Liver (tissue), 9 donors: Measurements from ENCODE around the gene CLEC16A. TPM values are rescaled to one million over a fixed set of nuclear protein-coding genes. Genes with fewer than 3 reads are reported as not detected.

Source experiments
- DNase-seq: peaks from one replicate; pipeline ENCODE4 v3.0.0-alpha.2; 2017; ENCODE audit warnings: low spot score
- H3K27ac ChIP-seq, 2 donors: one replicate each; pipeline ENCODE4 v1.7.0; 2013; ENCODE audit warnings: inconsistent platforms in 2 of 2, low read length in 2 of 2, control low read depth in 1 of 2, low read depth in 1 of 2, mild to moderate bottlenecking in 1 of 2
- H3K27me3 ChIP-seq, 4 donors: one replicate each; pipeline versions ENCODE4 v1.6.1 to v1.7.0; 2013; ENCODE audit warnings: low read length in 3 of 4, inconsistent platforms in 1 of 4, mild to moderate bottlenecking in 1 of 4, moderate library complexity in 1 of 4; ENCODE audit not compliant: control insufficient read depth in 4 of 4, insufficient read depth in 4 of 4
- H3K36me3 ChIP-seq, 4 donors: one replicate each; pipeline versions ENCODE4 v1.6.1 to v1.7.0; 2013; ENCODE audit warnings: low read length in 3 of 4, mild to moderate bottlenecking in 3 of 4, low read depth in 1 of 4, moderate library complexity in 1 of 4; ENCODE audit not compliant: control insufficient read depth in 4 of 4, insufficient read depth in 3 of 4
- H3K4me1 ChIP-seq, 4 donors: one replicate each; pipeline versions ENCODE4 v1.6.1 to v1.7.0; 2013; ENCODE audit warnings: low read length in 3 of 4, mild to moderate bottlenecking in 3 of 4, moderate library complexity in 1 of 4; ENCODE audit not compliant: control insufficient read depth in 4 of 4, insufficient read depth in 4 of 4
- H3K4me3 ChIP-seq, 3 donors: one replicate each; pipeline versions ENCODE4 v1.6.1 to v1.7.0; 2013; ENCODE audit warnings: low read length in 3 of 3, control low read depth in 1 of 3, low read depth in 1 of 3, mild to moderate bottlenecking in 1 of 3
- H3K9ac ChIP-seq, 2 donors: one replicate each; pipeline ENCODE4 v1.7.0; 2013; ENCODE audit warnings: low read length in 2 of 2, mild to moderate bottlenecking in 2 of 2, moderate library complexity in 2 of 2, control low read depth in 1 of 2, low read depth in 1 of 2
- H3K9me3 ChIP-seq, 4 donors: one replicate each; pipeline versions ENCODE4 v1.6.1 to v1.7.0; 2013; ENCODE audit warnings: low read length in 3 of 4; ENCODE audit not compliant: control insufficient read depth in 4 of 4
- EGR1 ChIP-seq, 2 donors: IDR thresholded peaks; 2 replicates each; pipeline ENCODE4 v1.6.1; 2016 to 2018; ENCODE audit warnings: antibody characterized with exemption in 2 of 2, low read depth in 2 of 2
- FOXA1 ChIP-seq: IDR thresholded peaks from 2 replicates; pipeline ENCODE4 v1.6.1; 2016; ENCODE audit warnings: antibody characterized with exemption
- FOXA2 ChIP-seq: IDR thresholded peaks from 2 replicates; pipeline ENCODE4 v1.6.1; 2016; ENCODE audit warnings: antibody characterized with exemption
- GABPA ChIP-seq, 2 donors: IDR thresholded peaks in 1 of 2; conservative IDR thresholded peaks in 1 of 2; 2 replicates each; pipeline ENCODE4 v1.6.1; 2016; ENCODE audit warnings: antibody characterized with exemption in 2 of 2, mild to moderate bottlenecking in 1 of 2, moderate library complexity in 1 of 2
- HNF4A ChIP-seq, 2 donors: conservative IDR thresholded peaks; 2 replicates each; pipeline ENCODE4 v1.6.1; 2016; ENCODE audit warnings: antibody characterized with exemption in 2 of 2, mild to moderate bottlenecking in 2 of 2
- HNF4G ChIP-seq: IDR thresholded peaks from 2 replicates; pipeline ENCODE4 v1.6.1; 2016; ENCODE audit warnings: antibody characterized with exemption
- JUND ChIP-seq, 2 donors: IDR thresholded peaks; 2 replicates each; pipeline ENCODE4 v1.6.1; 2016; ENCODE audit warnings: antibody characterized with exemption in 2 of 2
- NR2F2 ChIP-seq: IDR thresholded peaks from 2 replicates; pipeline ENCODE4 v1.6.1; 2016; ENCODE audit warnings: antibody characterized with exemption
- RAD21 ChIP-seq, 2 donors: IDR thresholded peaks; 2 replicates each; pipeline ENCODE4 v1.6.1; 2016; ENCODE audit warnings: antibody characterized with exemption in 2 of 2, mild to moderate bottlenecking in 2 of 2
- RXRA ChIP-seq, 2 donors: IDR thresholded peaks; 2 replicates each; pipeline ENCODE4 v1.6.1; 2017 to 2018; ENCODE audit warnings: antibody characterized with exemption in 2 of 2, mild to moderate bottlenecking in 1 of 2
- SP1 ChIP-seq: IDR thresholded peaks from 2 replicates; pipeline ENCODE4 v1.6.1; 2018; ENCODE audit warnings: antibody characterized with exemption, mild to moderate bottlenecking
- TAF1 ChIP-seq: conservative IDR thresholded peaks from 2 replicates; pipeline ENCODE4 v1.6.1; 2016; ENCODE audit warnings: antibody characterized with exemption, mild to moderate bottlenecking
- YY1 ChIP-seq: IDR thresholded peaks from 2 replicates; pipeline ENCODE4 v1.6.1; 2016; ENCODE audit warnings: antibody characterized with exemption, mild to moderate bottlenecking
- WGBS: extraction: QIAGEN DNeasy Blood & Tissue Kit; methylation state at CpG from one replicate; pipeline ENCODE4 v1.1.7; 2013; 5-methylcytosine and 5-hydroxymethylcytosine counted together
- polyA plus RNA-seq, 2 donors: library from polyadenylated mRNA; stranded (reverse) in 1 of 2; unstranded in 1 of 2; fragments of 200-250 nt in 1 of 2; fragments of >200 nt in 1 of 2; fragmentation: Nextera tagmentation in 1 of 2; extraction: Ambion mirVana in 1 of 2; gene quantifications; one replicate each; pipeline versions ENCODE4 v1.2.1 to v1.2.3, GENCODE V29; 2013 to 2015
- total RNA-seq, 2 donors: library from RNA; depleted of rRNA; stranded (reverse); fragments of >200 nt; gene quantifications; one replicate each; pipeline ENCODE4 v1.2.3, GENCODE V29; 2014
- TF ChIP-seq, protein P1 (sequence below): fragments of 150-350 bp; IDR thresholded peaks from 2 replicates; pipeline ENCODE4 v1.5.1; 2017; ENCODE audit warnings: improper control_type of control experiment, low read depth, low read length; ENCODE audit not compliant: missing input control
- TF ChIP-seq, protein P2 (sequence below): IDR thresholded peaks from 2 replicates; pipeline ENCODE4 v1.6.1; 2016; ENCODE audit warnings: antibody characterized with exemption
- TF ChIP-seq, protein P3 (sequence below): IDR thresholded peaks from 2 replicates; pipeline ENCODE4 v1.6.1; 2016; ENCODE audit warnings: antibody characterized with exemption
- TF ChIP-seq, protein P4 (sequence below): IDR thresholded peaks from 2 replicates; pipeline ENCODE4 v1.6.1; 2016; ENCODE audit warnings: antibody characterized with exemption
- donor health status: healthy.
- donor health status: healthy.
- donor health status: healthy.
- donor health status: healthy.
- donor health status: healthy.

Gene CLEC16A
- total and polyA plus RNA-seq, 4 donors: 9.7 to 23.0 (median 17.4) TPM

DNA sequence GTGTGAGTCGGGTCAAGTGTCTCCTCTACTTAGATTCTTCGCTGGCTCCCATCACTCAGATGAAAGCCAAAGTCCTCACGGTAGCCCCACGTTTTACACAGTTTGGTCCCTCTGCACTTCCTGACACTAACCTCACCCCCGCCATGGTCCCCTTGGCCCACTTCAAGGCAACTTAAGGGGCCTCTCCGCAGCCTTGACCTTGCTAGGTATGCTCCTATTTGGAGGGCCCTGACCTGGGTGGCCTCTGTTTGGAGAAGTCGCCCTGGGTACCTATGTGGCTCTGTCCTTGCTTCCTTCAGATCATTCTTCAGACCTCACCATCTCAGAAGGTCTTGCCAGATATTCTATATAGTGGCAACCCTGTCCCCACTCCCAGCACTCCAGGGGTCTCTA is 201.5 kb downstream of the CLEC16A start:
- H3K4me1 ChIP-seq: peaks cover 0 to 2% (median 0%) of the 10 kb centered on the region in 4 donors
- H3K36me3 ChIP-seq: peaks cover 0 to 1% (median 0%) of the 10 kb centered on the region in 4 donors
- no peak overlapping the region for H3K9ac ChIP-seq
- H3K4me3 ChIP-seq: no peak overlapping the region
- H3K9me3 ChIP-seq: no peaks in the 10 kb centered on the region
- DNase-seq: no peak
- WGBS: 98% methylated on average over 7 of the region's 7 CpGs
- H3K27me3 ChIP-seq: no peaks in the 10 kb centered on the region
- TF ChIP-seq, protein P1, sequence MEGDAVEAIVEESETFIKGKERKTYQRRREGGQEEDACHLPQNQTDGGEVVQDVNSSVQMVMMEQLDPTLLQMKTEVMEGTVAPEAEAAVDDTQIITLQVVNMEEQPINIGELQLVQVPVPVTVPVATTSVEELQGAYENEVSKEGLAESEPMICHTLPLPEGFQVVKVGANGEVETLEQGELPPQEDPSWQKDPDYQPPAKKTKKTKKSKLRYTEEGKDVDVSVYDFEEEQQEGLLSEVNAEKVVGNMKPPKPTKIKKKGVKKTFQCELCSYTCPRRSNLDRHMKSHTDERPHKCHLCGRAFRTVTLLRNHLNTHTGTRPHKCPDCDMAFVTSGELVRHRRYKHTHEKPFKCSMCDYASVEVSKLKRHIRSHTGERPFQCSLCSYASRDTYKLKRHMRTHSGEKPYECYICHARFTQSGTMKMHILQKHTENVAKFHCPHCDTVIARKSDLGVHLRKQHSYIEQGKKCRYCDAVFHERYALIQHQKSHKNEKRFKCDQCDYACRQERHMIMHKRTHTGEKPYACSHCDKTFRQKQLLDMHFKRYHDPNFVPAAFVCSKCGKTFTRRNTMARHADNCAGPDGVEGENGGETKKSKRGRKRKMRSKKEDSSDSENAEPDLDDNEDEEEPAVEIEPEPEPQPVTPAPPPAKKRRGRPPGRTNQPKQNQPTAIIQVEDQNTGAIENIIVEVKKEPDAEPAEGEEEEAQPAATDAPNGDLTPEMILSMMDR: no peak
- TF ChIP-seq FOXA1 (no peak), JUND (IDR thresholded peaks at IDR 0.05) (no peak), HNF4A (conservative IDR thresholded peaks at IDR 0.05) (no peak)
- TF ChIP-seq, protein P2, sequence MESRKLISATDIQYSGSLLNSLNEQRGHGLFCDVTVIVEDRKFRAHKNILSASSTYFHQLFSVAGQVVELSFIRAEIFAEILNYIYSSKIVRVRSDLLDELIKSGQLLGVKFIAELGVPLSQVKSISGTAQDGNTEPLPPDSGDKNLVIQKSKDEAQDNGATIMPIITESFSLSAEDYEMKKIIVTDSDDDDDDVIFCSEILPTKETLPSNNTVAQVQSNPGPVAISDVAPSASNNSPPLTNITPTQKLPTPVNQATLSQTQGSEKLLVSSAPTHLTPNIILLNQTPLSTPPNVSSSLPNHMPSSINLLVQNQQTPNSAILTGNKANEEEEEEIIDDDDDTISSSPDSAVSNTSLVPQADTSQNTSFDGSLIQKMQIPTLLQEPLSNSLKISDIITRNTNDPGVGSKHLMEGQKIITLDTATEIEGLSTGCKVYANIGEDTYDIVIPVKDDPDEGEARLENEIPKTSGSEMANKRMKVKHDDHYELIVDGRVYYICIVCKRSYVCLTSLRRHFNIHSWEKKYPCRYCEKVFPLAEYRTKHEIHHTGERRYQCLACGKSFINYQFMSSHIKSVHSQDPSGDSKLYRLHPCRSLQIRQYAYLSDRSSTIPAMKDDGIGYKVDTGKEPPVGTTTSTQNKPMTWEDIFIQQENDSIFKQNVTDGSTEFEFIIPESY: no peak
- TF ChIP-seq, protein P3, sequence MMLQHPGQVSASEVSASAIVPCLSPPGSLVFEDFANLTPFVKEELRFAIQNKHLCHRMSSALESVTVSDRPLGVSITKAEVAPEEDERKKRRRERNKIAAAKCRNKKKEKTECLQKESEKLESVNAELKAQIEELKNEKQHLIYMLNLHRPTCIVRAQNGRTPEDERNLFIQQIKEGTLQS: no peak
- no peak overlapping the region for H3K27ac ChIP-seq

DNA sequence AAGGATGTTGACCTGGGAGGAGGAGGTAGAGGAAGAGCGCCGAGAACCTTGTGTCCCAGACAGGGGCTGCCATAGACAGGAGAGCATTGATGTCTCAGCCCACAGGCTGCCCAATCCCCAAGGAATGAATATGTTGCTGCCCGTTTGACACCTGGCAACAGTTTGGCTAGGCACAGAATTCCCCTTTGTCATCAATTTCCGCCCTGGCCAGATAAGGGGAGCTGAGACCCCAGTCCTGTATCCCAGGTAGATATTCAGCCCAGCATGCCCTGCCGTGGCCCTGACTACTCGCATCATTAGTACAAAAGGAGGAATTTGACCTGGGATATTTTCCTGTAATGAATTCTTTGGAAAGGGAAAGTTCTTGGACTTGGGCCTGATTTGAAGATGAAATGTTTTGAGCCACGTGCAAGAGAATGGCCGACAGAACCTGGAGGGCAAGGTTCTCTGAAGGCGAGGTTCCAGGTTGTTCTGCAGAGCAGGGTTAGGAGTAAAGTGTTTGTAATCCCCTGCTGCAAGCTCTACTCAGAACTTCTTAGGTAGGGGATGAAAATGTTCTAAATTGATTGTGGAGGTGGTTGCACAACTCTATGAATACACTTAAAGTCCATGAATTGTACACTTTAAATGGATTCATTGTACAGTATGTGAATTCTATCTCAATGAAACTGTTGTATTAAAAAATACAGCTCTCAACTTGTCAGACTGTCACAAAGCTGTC is 202.8 kb downstream of the CLEC16A start:
- Histone ChIP-seq H3K9ac (no peak overlapping the region), H3K4me3 (no peak overlapping the region), H3K27me3 (no peaks in the 10 kb centered on the region), H3K4me1 (peaks cover 0 to 2% (median 0%) of the 10 kb centered on the region in 4 donors), H3K27ac (no peak overlapping the region), H3K36me3 (peaks cover 0 to 1% (median 0%) of the 10 kb centered on the region in 4 donors), H3K9me3 (no peaks in the 10 kb centered on the region)
- no peak for DNase-seq
- TF ChIP-seq HNF4A (conservative IDR thresholded peaks at IDR 0.05) (peak; percentile 54 to 65), RAD21 (IDR thresholded peaks at IDR 0.05) (no peak)
- TF ChIP-seq, protein P4, sequence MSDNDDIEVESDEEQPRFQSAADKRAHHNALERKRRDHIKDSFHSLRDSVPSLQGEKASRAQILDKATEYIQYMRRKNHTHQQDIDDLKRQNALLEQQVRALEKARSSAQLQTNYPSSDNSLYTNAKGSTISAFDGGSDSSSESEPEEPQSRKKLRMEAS: no peak
- TF ChIP-seq, protein P3: no peak
- WGBS: 66% methylated on average over 9 of the region's 9 CpGs

DNA sequence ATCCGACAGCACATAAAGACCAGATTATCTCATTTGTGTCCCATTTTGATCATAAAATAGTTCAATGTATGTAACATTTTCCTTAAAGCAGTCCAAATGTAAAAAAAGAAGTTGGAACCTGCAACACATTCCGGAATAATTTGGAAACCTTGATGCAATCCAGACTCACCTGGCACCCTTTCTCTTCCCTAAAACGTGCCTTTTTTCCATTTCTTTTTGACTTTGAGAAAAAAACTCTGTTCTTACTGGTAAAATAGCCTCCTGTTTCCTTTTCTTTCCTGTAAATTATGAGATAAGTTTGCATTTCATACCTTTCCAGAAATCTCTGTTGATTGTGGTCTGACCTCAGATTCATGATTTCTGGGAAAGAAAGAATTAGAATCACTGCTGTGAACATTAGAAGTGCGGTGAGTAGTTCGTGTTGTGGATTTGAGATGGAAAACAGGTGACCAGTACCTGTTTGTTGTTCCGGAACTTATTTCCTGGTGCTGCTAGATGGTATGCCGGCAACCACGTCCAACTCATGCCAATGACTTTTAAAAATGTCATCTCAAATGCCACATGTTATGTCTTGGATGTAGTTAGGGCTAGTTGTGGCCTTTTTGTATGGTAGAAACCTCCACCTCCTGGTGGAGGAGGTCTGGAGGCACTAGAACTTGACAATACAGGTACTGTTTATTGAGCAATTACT is 203.5 kb downstream of the CLEC16A start:
- DNase-seq: no peak
- peaks cover 0 to 2% (median 0%) of the 10 kb centered on the region in 4 donors for H3K4me1 ChIP-seq
- H3K9me3 ChIP-seq: no peaks in the 10 kb centered on the region
- H3K4me3 ChIP-seq: no peak overlapping the region
- no peak overlapping the region for H3K27ac ChIP-seq
- 95% methylated on average over 8 of the region's 8 CpGs for WGBS
- no peaks in the 10 kb centered on the region for H3K27me3 ChIP-seq
- H3K36me3 ChIP-seq: no peaks in the 10 kb centered on the region
- H3K9ac ChIP-seq: no peak overlapping the region
- TF ChIP-seq RXRA (IDR thresholded peaks at IDR 0.05): no peak
- TF ChIP-seq FOXA2: no peak
- no peak for TF ChIP-seq SP1
- TF ChIP-seq, protein P1: no peak
- no peak for TF ChIP-seq EGR1 (IDR thresholded peaks at IDR 0.05; ENCODE audit: low read depth in 2 of 2)
- TF ChIP-seq NR2F2: no peak
- TF ChIP-seq HNF4G: no peak
- TF ChIP-seq RAD21 (IDR thresholded peaks at IDR 0.05): no peak
- no peak for TF ChIP-seq TAF1
- TF ChIP-seq YY1: no peak
- no peak for TF ChIP-seq GABPA (IDR thresholded peaks at IDR 0.05 in 1 of 2, conservative IDR thresholded peaks at IDR 0.05 in 1 of 2)
- TF ChIP-seq, protein P2: no peak
